ENCODE measurements around the gene MYBPC3. TPM values are rescaled to one million over a fixed set of nuclear protein-coding genes. Genes with fewer than 3 reads are reported as not detected.
A peak's percentile ranks its signal among the peaks of the same experiment; 100 is the strongest.

MYBPC3 gene
- total and polyA plus RNA-seq, 4 experiments from 2014 or later = not detected

DNA sequence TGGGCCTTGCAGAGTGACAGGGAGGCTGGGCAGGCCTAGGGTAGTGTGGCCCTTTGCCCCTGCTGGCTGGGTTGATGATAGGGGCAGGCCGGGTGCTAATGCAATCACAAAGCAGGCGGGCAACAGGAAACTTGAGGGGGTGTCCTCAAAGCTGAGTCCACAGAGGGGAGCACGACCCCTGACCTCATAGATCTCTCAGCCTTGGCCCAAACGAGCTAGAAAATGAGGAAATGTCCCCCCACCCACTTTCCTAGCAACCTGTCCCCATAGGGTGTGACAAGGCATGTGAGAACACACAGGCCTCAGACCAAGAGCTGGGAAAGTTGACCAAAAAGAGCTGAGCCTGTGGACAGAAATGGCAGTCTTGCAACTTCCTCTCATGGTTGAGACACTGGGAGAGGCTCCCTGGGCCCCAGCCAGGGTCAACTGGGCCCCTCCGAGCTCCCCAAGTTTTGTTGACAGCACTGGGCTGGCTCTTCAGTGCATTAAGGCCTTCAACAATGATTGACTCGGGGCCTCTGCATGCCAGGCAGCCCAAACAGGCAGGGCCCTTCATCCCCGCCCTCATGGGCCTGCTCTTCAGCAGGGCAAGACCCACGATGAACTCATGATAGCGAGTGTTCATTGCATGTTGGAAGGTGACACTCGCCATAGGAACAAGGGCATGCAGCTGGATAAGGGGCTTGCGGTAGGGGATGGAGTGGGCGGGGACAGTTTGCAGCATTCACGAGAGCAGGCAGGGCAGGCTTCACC lies 35.6 kb upstream of the MYBPC3 start:
- Mint-ChIP-seq H3K36me3 (no peaks in the 10 kb centered on the region), H3K27ac (peak overlapping the region in 1 of 7 donors; percentile 69), H3K4me1 (peaks cover 9 to 42% (median 20%) of the 10 kb centered on the region in 4 donors), H3K4me3 (peak overlapping the region in 1 of 8 donors; percentile 35), H3K9me3 (peaks cover 0 to 2% (median 0%) of the 10 kb centered on the region in 8 donors), H3K27me3 (no peaks in the 10 kb centered on the region)
- DNase-seq = no peak
- ChIA-PET CTCF (ENCODE audit: partially characterized antibody) (interaction anchor here (1.0 to 9.6 kb wide), 4 partner anchors 11 to 23 kb away, joined by 3 to 116 read pairs (median 39); partner anchors contain the start of gene SLC39A13), POLR2A (ENCODE audit: partially characterized antibody) (interaction anchor here (3.6 kb wide), 1 partner anchor 12 kb away, joined by 31 read pairs; no protein-coding TSS in a partner anchor)
- H3K36me3 ChIP-seq (ENCODE audit: insufficient read depth, low read length) = no peaks in the 10 kb centered on the region
- no peak overlapping the region for H3K27ac ChIP-seq (ENCODE audit: low read depth, low read length)
- peaks cover 30% of the 10 kb centered on the region for H3K4me1 ChIP-seq (ENCODE audit: insufficient read depth, low read length)
- H3K27me3 ChIP-seq (ENCODE audit: insufficient read depth, low read length) = no peaks in the 10 kb centered on the region
- no peaks in the 10 kb centered on the region for H3K9me3 ChIP-seq (ENCODE audit: control insufficient read depth in 1 of 2, low read length in 2 of 2)
- no peak overlapping the region for H3K4me3 ChIP-seq (ENCODE audit: low read length in 2 of 2)
- intact Hi-C loops (cut with micrococcal nuclease) = no loop called here

DNA sequence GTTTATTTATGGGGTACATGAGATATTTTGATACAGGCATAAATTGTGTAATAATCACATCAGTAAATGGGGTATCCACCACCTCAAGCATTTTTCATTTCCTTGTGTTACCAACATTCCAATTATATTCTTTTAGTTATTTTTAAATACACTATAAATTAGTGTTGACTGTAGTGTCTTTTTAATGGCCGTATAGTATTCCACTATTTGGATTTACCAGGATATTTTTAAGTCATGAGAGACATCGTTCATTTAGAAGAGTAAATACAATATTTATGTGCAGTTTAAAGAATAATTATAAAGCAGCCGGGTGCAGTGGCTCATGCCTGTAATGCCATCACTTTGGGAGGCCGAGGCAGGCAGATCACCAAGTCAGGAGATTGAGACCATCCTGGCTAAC lies 32.0 kb upstream of the MYBPC3 start:
- ChIA-PET POLR2A (ENCODE audit: partially characterized antibody) (no interaction called here), CTCF (ENCODE audit: partially characterized antibody) (interaction anchor here (1.0 kb wide), 1 partner anchor 11 kb away, joined by 4 read pairs; no protein-coding TSS in a partner anchor)
- Mint-ChIP-seq H3K4me1 (peaks cover 4 to 13% (median 7%) of the 10 kb centered on the region in 4 donors), H3K27ac (no peak overlapping the region), H3K36me3 (no peaks in the 10 kb centered on the region), H3K9me3 (no peaks in the 10 kb centered on the region), H3K27me3 (no peaks in the 10 kb centered on the region), H3K4me3 (no peak overlapping the region)
- H3K27me3 ChIP-seq (ENCODE audit: insufficient read depth, low read length) = no peaks in the 10 kb centered on the region
- intact Hi-C loops (cut with micrococcal nuclease) = no loop called here
- no peak for DNase-seq
- no peak overlapping the region for H3K4me3 ChIP-seq (ENCODE audit: low read length in 2 of 2)
- peaks cover 6% of the 10 kb centered on the region for H3K4me1 ChIP-seq (ENCODE audit: insufficient read depth, low read length)
- H3K27ac ChIP-seq (ENCODE audit: low read depth, low read length) = no peak overlapping the region
- H3K36me3 ChIP-seq (ENCODE audit: insufficient read depth, low read length) = no peaks in the 10 kb centered on the region
- H3K9me3 ChIP-seq (ENCODE audit: control insufficient read depth in 1 of 2, low read length in 2 of 2) = no peaks in the 10 kb centered on the region

DNA sequence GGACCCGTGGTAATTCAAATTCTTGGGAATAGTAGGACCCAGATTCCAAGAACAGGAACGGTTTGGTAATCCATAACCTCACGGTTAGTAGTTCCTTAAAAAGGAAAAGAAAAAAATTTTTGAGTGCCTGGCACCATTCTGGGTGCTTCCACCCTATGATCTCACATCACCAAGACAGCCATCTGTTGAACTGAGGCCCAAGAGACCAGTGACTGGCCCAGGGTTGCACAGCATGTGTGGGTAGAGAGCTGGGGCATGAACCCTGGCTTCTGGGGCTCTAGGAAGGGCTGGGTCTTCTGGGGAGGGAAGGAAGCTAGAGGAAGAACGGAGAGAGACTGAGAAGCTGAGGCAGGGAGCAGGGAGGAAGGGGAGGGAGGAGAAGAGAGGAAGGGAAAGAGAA lies 30.6 kb upstream of the MYBPC3 start:
- CTCF ChIA-PET (ENCODE audit: partially characterized antibody) = interaction anchor here (0.7 kb wide), 1 partner anchor 9 kb away, joined by 3 read pairs; no protein-coding TSS in a partner anchor
- H3K4me3 ChIP-seq (ENCODE audit: low read length in 2 of 2) = no peak overlapping the region
- no peaks in the 10 kb centered on the region for H3K36me3 ChIP-seq (ENCODE audit: insufficient read depth, low read length)
- no peaks in the 10 kb centered on the region for H3K4me1 ChIP-seq (ENCODE audit: insufficient read depth, low read length)
- H3K27me3 ChIP-seq (ENCODE audit: insufficient read depth, low read length) = no peaks in the 10 kb centered on the region
- intact Hi-C loops (cut with micrococcal nuclease) = no loop called here
- no peaks in the 10 kb centered on the region for H3K9me3 ChIP-seq (ENCODE audit: control insufficient read depth in 1 of 2, low read length in 2 of 2)
- H3K4me1 Mint-ChIP-seq = peaks cover 0 to 4% (median 2%) of the 10 kb centered on the region in 4 donors
- no peaks in the 10 kb centered on the region for H3K9me3 Mint-ChIP-seq
- no peaks in the 10 kb centered on the region for H3K27me3 Mint-ChIP-seq
- H3K27ac ChIP-seq (ENCODE audit: low read depth, low read length) = no peak overlapping the region
- no peak for DNase-seq
- H3K4me3 Mint-ChIP-seq = no peak overlapping the region
- no peak overlapping the region for H3K27ac Mint-ChIP-seq
- POLR2A ChIA-PET (ENCODE audit: partially characterized antibody) = interaction anchor here (1.0 kb wide), 1 partner anchor 26 kb away, joined by 3 read pairs; no protein-coding TSS in a partner anchor
- no peaks in the 10 kb centered on the region for H3K36me3 Mint-ChIP-seq

DNA sequence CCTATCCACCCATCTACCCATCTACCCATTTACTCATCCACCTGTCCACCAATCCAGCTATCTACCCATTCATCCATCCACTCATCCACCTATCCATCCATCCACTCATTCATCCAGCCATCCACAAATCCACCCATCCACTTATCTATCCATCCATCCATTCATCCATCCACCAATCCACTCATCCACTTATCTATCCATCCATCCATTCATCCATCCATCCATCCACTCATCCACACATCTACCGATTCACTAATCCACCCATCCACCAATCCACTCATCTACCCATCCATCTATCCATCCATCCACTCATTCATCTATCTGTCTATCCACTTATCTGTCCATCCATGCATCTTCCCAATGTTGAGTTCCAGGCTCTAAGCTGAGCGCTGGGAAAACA lies 27.6 kb upstream of the MYBPC3 start:
- H3K9me3 ChIP-seq (ENCODE audit: control insufficient read depth in 1 of 2, low read length in 2 of 2) = no peaks in the 10 kb centered on the region
- POLR2A ChIA-PET (ENCODE audit: partially characterized antibody) = interaction anchor here (1.7 kb wide), 1 partner anchor 29 kb away, joined by 4 read pairs; the partner anchor contains the start of gene SLC39A13
- H3K4me3 ChIP-seq (ENCODE audit: low read length in 2 of 2) = no peak overlapping the region
- H3K27me3 ChIP-seq (ENCODE audit: insufficient read depth, low read length) = no peaks in the 10 kb centered on the region
- Mint-ChIP-seq H3K9me3 (no peaks in the 10 kb centered on the region), H3K36me3 (no peaks in the 10 kb centered on the region), H3K27ac (no peak overlapping the region), H3K27me3 (no peaks in the 10 kb centered on the region), H3K4me3 (no peak overlapping the region), H3K4me1 (peaks cover 0 to 5% (median 1%) of the 10 kb centered on the region in 4 donors)
- H3K27ac ChIP-seq (ENCODE audit: low read depth, low read length) = no peak overlapping the region
- no peaks in the 10 kb centered on the region for H3K4me1 ChIP-seq (ENCODE audit: insufficient read depth, low read length)
- CTCF ChIA-PET (ENCODE audit: partially characterized antibody) = interaction anchor here (0.7 to 2.2 kb wide), 2 partner anchors 27 to 31 kb away, joined by 3 to 5 read pairs; no protein-coding TSS in a partner anchor
- no peaks in the 10 kb centered on the region for H3K36me3 ChIP-seq (ENCODE audit: insufficient read depth, low read length)
- intact Hi-C loops (cut with micrococcal nuclease) = no loop called here
- no peak for DNase-seq

DNA sequence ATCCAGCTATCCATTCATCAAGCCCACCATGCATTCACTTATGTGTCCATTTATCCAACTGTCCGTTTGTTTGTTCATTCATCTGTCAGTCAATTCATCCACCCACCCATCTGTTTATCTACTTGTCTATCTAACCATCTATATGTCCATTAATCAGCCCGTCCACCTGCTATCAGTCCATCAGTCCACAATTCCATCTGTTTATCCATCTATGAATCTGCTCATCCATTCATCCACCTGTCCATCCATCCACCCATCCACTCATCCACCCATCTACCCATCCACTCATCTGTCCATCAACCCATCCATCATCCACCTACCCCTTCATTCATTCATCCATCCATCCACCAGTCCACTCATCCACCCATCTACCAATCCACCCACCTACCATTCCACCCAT lies 26.8 kb upstream of the MYBPC3 start:
- ChIA-PET POLR2A (ENCODE audit: partially characterized antibody) (interaction anchor here (1.0 to 1.7 kb wide), 2 partner anchors 21 to 29 kb away, joined by 4 to 7 read pairs; partner anchors contain the start of gene SLC39A13), CTCF (ENCODE audit: partially characterized antibody) (no interaction called here)
- peaks cover 0 to 5% (median 1%) of the 10 kb centered on the region in 4 donors for H3K4me1 Mint-ChIP-seq
- no peaks in the 10 kb centered on the region for H3K27me3 ChIP-seq (ENCODE audit: insufficient read depth, low read length)
- no peaks in the 10 kb centered on the region for H3K9me3 ChIP-seq (ENCODE audit: control insufficient read depth in 1 of 2, low read length in 2 of 2)
- H3K4me3 ChIP-seq (ENCODE audit: low read length in 2 of 2) = no peak overlapping the region
- H3K27ac ChIP-seq (ENCODE audit: low read depth, low read length) = no peak overlapping the region
- no peaks in the 10 kb centered on the region for H3K9me3 Mint-ChIP-seq
- no peak for DNase-seq
- H3K27ac Mint-ChIP-seq = no peak overlapping the region
- H3K4me1 ChIP-seq (ENCODE audit: insufficient read depth, low read length) = no peaks in the 10 kb centered on the region
- H3K27me3 Mint-ChIP-seq = no peaks in the 10 kb centered on the region
- no peaks in the 10 kb centered on the region for H3K36me3 ChIP-seq (ENCODE audit: insufficient read depth, low read length)
- intact Hi-C loops (cut with micrococcal nuclease) = no loop called here
- no peak overlapping the region for H3K4me3 Mint-ChIP-seq
- H3K36me3 Mint-ChIP-seq = no peaks in the 10 kb centered on the region

DNA sequence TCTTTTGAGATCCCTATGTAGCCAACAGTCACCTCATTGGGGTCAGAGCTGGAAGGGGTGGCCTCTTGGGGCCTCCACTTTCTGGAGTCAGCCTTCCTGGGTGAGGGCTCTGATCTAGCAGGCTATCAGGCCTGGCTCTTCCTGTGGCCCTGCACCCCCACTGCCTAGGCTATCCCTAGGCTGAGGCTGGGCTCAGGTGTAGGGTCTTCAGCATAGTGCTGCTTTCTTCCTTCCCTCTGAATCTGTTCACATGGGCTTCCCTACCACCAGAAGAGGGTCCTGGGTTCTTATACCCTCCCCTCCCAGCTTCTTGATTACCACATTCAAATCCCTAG lies 26.3 kb upstream of the MYBPC3 start:
- no peak overlapping the region for H3K27ac ChIP-seq (ENCODE audit: low read depth, low read length)
- ChIA-PET POLR2A (ENCODE audit: partially characterized antibody) (interaction anchor here (1.0 to 1.5 kb wide), 2 partner anchors 21 to 29 kb away, joined by 3 to 7 read pairs; no protein-coding TSS in a partner anchor), CTCF (ENCODE audit: partially characterized antibody) (interaction anchor here (0.8 to 0.9 kb wide), 2 partner anchors 20 to 33 kb away, joined by 3 to 4 read pairs; no protein-coding TSS in a partner anchor)
- Mint-ChIP-seq H3K27ac (peak overlapping the region in 1 of 7 donors; percentile 21), H3K4me3 (no peak overlapping the region), H3K36me3 (no peaks in the 10 kb centered on the region), H3K4me1 (peaks cover 0 to 5% (median 1%) of the 10 kb centered on the region in 4 donors), H3K9me3 (no peaks in the 10 kb centered on the region), H3K27me3 (no peaks in the 10 kb centered on the region)
- peaks cover 4% of the 10 kb centered on the region for H3K4me1 ChIP-seq (ENCODE audit: insufficient read depth, low read length)
- H3K36me3 ChIP-seq (ENCODE audit: insufficient read depth, low read length) = no peaks in the 10 kb centered on the region
- no peak for DNase-seq
- no peaks in the 10 kb centered on the region for H3K27me3 ChIP-seq (ENCODE audit: insufficient read depth, low read length)
- H3K9me3 ChIP-seq (ENCODE audit: control insufficient read depth in 1 of 2, low read length in 2 of 2) = no peaks in the 10 kb centered on the region
- H3K4me3 ChIP-seq (ENCODE audit: low read length in 2 of 2) = no peak overlapping the region
- intact Hi-C loops (cut with micrococcal nuclease) = no loop called here

Measured in CD4-positive, alpha-beta memory T cell (primary cell).